Hepatocyte (in vitro differentiated cells): Measurements from ENCODE around the gene LEF1.

Experiments
- EZH2 ChIP-seq: fragments of 200-600 bp; sonication (generic); IDR thresholded peaks from 2 replicates; pipeline ENCODE4 v1.6.1; 2016; ENCODE audit warnings: antibody characterized with exemption, mild to moderate bottlenecking, borderline replicate concordance
- EZH2phosphoT487 ChIP-seq: fragments of 200-600 bp; sonication (generic); IDR thresholded peaks from one replicate; pipeline ENCODE4 v1.6.1; 2018; ENCODE audit warnings: antibody characterized with exemption, mild to moderate bottlenecking, low read depth, moderate library complexity; ENCODE audit not compliant: unreplicated experiment, severe bottlenecking
- TF ChIP-seq, protein P1 (sequence below): fragments of 200-600 bp; sonication (generic); IDR thresholded peaks from 2 replicates; pipeline ENCODE4 v1.5.1; 2016; ENCODE audit warnings: antibody characterized with exemption, mild to moderate bottlenecking; ENCODE audit not compliant: poor library complexity

DNA sequence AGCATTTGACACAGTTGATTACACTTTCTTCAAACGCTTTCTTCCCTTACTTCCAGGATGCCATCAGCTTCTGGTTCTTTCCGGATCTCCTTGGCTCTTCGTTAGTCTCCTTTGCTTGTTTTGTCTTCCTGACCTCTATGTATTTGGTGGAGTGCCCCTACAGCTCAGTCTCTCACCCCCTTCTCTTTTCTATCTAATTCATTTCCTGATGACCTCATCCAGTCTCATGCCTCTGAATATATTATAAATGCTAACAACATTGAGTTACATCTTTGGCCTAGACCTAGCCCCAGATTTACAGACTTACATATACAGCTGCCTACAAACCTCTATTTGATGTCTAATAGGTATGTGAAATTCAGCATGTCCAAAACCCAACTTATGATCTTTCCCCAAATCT is 16.5 kb upstream of the LEF1 start:
- TF ChIP-seq EZH2phosphoT487 = no peak
- TF ChIP-seq, protein P1, sequence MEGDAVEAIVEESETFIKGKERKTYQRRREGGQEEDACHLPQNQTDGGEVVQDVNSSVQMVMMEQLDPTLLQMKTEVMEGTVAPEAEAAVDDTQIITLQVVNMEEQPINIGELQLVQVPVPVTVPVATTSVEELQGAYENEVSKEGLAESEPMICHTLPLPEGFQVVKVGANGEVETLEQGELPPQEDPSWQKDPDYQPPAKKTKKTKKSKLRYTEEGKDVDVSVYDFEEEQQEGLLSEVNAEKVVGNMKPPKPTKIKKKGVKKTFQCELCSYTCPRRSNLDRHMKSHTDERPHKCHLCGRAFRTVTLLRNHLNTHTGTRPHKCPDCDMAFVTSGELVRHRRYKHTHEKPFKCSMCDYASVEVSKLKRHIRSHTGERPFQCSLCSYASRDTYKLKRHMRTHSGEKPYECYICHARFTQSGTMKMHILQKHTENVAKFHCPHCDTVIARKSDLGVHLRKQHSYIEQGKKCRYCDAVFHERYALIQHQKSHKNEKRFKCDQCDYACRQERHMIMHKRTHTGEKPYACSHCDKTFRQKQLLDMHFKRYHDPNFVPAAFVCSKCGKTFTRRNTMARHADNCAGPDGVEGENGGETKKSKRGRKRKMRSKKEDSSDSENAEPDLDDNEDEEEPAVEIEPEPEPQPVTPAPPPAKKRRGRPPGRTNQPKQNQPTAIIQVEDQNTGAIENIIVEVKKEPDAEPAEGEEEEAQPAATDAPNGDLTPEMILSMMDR = no peak
- TF ChIP-seq EZH2 = no peak
